NCI-H774 (cell line): ENCODE results near the gene SENP1.
"Not testable (repeated sequence)": the region's sequence is repeated elsewhere in the genome, so short reads cannot be mapped to it uniquely, and the experiment has no call there.

Experiments
- DNase-seq: peaks from one replicate; lab custom pipeline; 2025; lab: John Stamatoyannopoulos, UW

Gene SENP1

DNA sequence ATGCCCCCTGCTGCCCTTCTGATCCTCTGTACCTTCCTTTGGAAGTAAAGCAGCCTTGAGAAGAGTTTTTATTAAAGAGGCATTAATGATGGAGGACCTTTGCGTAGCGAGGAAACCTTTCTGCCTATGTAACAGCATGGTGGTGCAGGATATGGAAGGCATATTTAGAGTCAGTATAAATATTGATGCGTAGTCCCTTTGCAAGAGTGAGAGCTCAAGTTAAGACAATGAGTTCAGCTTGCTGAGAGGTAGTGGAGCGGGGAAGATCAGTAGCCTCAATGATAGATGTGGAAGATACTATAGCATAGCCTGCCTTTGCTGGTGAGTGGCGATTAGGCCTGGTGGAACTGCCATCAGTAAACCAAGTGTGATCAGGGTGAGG lies 5.4 kb upstream of the SENP1 start:
- not testable (repeated sequence) for DNase-seq

DNA sequence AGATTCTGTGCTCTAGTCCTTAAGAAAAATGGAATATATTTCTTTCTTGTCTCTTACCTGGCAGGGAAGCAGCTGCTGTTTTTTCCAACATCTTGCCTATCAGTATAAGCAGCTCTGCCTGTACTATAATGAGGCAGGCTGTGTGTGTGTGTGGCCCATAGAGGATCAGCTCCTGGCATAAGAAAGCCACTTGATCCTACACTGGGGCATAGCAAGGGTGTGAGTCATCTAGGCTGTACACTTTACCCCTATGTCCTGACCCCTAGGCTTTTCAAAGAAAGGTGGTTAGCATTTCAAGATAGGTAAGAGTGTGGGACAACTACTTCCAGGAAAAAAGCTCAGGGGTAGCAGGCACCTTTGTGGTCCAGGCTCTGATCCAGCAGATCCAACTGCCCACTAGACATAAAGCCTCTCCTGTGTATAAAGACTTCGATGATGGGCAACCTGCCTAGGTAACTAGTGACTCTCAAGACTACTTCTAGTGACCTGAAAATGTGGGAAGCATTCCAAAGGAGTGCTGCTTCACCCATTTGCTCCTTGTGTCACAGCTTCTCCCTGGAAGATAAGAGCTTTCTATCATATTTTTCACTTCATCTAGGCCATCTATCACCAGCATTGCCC lies 4.9 kb upstream of the SENP1 start:
- no peak for DNase-seq

DNA sequence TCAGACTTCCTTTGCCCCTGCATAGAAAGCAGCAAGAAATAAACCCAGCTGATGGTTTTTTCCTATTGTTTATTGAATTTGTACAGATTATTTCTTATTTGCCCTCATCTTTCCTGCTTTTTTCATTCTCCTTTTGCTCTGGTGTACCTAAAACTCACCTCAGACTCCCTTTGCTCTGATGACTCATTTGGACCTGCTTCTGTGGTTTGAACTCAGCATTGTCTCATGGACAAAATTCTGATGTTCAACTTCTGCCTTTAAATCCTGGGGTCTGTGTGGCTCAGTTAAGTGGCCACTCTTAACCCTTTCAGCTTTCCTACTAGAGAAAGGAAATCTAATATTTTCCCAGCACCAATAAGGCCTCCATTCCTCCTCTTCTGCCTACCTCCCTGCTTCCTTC lies 3.5 kb upstream of the SENP1 start:
- DNase-seq = no peak

DNA sequence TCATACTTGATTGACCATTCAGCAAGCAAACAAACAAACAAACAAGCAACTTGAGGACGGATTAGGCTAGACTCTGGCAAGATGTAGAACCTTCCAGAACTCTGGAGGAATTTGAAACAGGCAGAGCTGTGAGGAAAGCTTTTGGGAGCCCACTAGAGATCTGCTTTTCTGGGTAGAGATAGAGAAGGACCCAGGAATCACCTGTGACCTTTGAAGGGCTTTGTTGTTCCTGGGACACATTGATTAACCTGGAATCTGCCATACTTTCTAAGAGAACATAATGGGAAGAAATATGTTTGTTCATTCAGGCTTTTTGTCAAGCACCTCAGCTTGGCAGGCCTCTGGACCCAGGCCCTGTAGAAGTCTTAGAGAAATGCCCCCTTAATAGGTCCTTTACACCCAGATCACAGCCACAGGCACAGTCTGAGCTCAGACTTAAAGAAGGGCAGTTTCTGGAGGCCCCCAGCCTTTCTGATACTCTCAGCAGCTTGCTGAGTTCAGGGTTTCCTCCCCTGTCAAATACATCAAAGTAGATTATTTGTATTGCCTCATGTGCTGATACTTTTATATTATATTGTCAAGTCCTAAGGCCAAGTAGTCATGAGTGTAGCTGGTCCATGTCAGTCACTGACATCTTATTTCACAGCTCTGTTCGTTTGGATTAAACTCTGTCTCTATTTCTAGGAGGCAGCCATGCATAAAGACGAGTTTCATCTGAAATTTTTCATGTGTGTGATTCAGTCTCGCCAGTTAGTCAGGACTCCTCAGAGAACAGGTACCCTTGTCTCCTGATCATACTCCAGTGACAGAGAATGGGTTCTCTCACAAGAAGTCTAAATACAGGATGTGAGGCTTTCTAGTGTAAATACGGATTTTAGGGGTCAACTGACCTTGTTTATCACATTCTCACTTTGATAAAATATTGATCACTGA lies 1.1 kb upstream of the SENP1 start:
- DNase-seq = no peak

DNA sequence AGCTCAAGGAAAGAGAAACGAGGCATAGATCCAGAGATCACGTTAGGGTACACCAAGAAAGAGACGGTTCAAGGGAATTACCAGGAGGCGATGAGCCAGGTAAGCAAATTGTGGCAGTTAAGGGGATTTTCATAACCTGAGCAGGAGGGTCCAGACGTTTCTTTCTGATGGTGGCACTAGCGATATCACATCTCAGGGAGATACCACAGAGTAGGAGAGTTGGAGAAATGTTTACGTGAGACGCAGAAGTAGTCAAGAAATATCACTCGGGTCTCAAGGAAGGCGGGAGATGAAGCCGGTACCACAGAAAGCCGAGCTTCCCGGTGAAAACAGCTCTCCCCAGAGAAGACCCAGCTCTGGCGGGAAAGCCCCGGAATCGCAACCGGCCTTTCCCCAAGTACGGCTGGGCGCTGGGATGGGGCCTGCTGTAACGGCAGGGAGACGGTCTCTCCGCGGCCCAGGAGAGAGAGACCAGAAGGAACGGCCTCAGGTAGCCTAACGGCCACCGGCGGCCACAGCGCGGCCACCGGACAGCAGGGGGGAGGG lies 485 bp downstream of the SENP1 start:
- no peak for DNase-seq

DNA sequence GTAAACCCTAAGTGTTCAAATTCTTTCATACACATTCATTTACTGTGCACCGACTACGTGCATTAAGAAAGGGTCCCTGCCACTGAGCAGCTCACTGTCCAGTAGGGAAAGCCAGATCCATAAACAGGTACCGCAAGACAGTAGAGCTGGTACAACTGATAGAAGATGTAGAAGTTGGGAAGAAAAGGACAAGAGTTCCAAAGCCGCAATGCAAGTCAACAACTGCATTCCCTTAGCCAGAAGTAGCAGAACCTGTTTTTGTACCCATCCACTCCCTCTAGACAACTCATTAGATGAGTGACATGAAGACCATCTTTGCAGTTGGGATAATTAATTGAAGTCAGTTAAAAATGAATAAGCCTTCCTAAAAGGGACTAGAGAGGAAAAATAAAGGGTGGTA lies 1.3 kb downstream of the SENP1 start:
- no peak for DNase-seq

DNA sequence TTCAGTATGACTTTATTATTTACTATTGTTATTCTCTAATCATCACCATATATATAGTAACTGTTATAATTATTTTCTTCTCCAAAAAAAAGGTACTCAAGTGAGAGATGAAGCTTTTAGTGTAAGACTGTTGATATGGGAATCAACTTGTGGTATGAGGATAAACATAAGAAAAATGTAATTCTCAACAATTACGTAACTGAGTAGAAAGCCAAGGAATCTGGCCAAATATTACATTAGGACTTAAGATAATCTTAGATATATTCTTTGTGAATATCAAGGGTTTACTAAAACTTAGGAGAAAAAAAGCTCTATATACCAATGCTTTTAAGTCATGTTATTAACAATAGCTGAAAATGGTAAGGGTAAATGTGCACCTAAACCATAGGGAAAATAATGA lies 13.3 kb downstream of the SENP1 start:
- DNase-seq = no peak

DNA sequence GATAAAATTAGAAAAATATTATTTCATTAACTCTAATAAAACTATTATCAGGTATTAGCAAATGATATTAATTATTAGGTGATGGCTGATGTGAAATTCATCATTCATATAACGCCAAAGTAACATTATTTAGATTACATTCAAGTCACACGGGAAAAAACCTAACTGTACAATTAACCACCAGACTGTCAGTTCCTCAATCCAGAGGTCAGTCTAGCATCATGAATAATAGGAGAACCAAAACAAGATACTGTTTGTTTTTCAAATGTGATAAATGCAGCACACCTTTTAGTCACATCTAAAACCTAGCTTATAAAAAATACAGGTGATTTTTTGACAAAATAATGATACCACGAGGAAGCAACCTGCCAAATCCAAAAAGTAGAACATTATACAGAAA lies 19.6 kb downstream of the SENP1 start:
- DNase-seq = no peak

DNA sequence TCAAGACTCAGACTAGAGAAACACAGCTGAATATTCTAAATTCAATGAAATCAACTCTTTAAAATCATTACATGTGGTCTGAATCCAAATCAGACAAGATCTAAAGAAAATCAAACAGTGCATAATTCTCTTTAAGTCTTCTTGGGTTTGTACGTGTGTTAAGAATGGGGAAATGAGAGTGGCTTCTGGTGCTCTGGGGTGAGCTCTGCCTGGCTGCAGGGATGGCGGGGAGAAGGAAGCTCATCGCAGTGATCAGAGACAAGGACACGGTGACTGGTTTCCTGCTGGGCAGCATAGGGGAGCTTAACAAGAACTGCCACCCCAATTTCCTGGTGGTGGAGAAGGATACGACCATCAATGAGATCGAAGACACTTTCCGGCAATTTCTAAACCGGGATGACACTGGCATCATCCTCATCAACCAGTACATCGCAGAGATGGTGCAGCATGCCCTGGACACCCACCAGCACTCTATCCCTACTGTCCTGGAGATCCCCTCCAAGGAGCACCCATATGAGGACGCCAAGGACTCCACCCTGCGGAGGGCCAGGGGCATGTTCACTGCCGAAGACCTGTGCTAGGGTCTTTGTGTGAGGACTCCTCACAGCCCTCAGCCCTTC lies 20.9 kb downstream of the SENP1 start:
- DNase-seq = no peak

DNA sequence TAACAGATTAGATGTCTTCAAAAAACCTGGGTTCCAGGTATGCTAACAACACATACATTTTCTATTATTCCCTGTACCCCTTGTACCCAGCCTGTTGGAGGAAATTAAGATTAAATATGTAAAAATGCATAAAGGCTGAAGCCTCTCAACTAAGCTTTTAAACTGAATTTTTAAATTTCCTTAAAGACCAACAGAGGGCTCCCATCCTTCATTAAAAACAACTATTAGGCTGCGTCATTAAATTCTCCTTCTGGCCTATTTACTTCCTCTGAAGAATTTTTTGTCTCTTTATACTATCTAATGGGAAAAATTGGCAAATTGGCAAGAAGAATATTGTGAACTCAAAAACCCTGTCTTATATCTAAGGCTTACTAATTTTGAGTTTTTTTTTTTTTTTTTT lies 21.8 kb downstream of the SENP1 start:
- DNase-seq = no peak

DNA sequence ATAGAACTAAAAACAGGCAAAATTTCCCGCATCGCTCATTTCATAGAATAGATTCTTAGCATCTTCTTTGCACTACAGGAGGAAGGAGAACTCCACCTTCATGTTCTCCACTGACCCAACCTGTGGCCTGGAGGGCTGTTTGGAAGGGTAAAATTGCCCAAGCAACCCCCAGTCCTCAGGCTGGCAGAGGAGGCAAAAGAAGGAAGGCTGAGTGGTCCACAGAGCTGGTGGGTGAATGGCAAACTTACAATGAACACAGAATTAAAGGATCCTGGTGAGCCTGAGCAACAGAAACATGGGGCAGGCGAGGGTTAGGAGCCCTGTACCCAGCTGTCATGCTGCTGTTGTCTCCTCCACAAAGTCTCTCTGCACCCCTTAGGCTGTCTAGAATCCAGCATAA lies 25.1 kb downstream of the SENP1 start:
- DNase-seq = no peak

DNA sequence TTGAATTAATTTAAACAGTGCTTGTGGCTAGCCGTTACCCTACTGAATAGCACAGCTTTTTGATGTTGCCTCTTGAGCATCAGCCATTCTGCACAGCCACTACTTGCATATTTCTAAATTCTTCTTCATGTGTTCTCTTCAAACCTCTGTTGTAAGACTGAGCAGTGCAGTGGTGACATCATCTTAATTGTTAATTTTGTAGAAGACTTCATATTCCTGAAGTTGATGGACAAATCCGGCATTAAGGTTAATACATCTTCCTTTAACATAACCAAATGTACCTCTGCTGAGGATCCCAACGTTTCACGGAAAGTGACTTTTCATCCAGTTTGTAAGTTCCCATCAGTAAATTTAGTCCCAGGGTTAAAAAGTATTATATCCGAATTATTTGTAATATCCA lies 25.6 kb downstream of the SENP1 start:
- DNase-seq = no peak

DNA sequence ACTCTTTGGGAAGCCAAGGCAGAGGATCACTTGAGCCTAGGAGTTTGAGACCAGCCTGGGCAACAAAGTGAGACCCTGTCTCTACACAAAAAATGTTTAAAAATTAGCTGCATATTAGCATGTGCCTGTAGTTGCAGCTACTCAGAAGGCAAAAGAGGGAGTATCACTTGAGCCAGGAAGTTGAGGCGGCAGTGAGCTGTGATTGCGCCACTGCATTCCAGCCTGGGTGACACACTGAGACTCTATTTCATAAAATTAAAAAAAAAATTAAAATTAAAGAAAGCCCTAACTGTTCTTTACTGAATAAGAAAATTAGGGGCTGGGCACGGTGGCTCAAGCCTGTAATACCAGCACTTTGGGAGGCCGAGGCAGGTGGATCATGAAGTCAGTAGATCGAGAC lies 27.0 kb downstream of the SENP1 start:
- no peak for DNase-seq

DNA sequence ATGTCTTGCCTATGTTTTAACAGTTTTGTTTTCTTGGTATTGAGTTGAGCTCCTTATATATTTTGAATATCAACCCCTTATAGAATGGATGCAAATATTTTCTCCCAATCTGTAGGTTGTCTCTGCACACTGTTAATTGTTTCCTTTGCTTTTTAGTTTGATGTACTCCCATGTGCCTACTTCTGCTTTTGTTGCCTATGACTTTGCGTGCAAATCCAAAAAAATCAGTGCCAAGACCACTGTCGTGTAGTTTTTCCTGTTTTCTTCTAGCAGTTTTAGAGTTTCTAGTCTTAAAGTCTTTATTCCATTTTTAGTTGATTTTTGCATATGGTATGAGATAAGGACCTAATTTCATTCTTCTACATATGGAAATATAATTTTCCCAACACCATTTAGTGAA lies 28.8 kb downstream of the SENP1 start:
- no peak for DNase-seq

DNA sequence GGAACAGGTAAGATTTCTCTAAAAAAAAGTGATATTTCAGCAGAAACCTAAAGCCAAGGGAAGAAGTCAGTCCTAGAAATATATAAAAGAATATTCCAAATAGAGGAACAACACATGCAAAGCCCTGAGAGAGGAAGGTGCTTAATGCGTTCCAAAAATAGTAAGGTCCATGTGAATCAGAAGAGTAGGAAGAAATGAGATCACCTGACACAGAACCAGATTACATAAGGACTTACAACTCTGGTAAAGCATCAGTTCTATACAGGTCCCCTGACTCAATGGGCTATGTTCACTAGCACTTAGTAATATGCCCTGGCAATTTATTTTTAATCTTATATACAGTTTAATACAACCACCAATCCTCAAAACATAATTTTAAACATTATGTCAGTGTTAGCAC lies 30.0 kb downstream of the SENP1 start:
- no peak for DNase-seq

DNA sequence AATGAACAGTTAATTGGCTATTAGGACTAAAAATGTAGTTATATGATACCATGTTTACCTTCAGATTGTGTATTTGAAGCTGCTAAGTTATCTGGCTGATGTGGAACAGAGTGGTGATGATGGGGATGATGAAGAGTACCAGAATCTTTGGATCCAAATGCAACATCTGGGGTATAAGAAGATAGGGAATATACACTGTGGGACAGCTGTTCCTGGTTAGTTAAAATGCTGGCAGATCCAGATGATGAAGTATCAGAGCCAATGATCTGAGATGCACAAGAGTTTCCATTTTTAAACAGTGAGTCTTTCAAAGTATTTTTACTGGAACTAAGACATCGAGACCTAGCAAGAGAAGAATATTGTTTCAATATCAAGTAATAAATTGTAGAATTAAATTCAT lies 31.6 kb downstream of the SENP1 start:
- DNase-seq = no peak

DNA sequence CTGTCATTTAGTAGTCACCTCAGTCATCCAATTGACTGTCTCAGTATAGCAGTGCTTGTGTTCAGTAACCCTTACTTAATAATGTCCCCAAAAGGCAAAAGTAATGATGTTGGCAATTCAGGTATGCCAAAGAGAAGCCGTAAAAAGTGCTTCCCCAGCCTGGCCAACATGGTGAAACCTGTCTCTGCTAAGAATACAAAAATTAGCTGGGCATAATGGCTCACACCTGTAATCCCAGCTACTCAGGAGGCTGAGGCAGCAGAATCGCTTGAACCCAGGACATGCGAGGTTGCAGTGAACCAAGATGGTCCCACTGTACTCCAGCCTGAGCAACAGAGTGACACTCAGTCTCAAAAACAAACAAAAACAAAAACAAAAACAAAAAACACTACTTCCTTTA lies 33.6 kb downstream of the SENP1 start:
- no peak for DNase-seq

DNA sequence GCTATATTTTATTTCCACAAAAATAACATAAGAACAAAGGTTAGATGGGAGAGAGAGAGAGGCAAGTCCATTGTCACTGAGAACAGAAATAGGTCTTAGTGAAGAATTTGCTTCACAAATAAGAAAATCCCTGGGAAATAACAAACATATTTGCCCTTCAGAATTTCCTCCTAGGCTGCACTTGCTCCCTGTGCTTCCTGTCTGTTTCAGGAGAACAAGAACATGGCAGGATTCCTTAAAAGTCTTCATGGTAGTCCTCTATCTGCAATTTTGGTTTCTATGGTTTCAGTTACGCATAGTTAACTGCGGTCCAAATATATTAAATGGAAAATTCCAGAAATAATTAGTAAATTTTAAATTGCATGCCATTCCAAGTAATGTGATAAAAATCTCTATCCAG lies 34.1 kb downstream of the SENP1 start:
- DNase-seq = no peak

DNA sequence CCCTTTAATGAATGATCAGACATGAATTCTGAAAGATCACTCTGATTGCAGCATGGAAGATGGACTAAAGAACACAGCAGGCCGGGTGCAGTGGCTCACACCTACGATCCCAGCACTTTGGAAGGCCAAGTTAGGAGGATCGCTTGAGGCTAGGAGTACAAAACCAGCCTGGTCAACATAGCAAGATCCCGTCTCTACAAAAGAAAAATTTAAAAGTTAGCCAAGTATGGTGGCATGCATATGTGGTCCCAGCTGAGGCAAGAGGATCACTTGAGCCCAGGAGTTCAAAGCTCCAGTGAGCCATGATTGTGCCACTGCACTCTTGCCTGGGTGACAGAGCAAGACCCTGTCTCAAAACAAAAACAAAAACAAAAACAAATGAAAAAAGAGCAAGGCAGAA lies 35.1 kb downstream of the SENP1 start:
- DNase-seq = no peak

DNA sequence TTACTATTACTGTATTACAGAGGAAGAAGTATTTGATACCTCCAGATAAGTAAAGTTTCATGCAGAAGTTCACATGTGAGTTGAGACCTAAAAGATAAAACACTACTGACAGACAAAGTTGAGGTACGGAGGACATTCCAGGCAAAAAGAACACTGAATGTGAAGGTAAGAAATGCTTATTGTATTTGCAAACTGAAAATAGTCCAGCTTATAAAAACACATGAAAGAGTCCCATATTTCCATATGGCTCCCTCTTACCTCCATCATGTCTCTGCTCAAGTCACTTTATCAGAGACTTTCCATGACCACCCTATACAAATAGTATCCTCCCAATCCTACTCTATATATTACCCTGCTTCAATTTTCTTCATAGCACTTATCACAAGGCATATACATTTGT lies 35.8 kb downstream of the SENP1 start:
- DNase-seq = no peak

DNA sequence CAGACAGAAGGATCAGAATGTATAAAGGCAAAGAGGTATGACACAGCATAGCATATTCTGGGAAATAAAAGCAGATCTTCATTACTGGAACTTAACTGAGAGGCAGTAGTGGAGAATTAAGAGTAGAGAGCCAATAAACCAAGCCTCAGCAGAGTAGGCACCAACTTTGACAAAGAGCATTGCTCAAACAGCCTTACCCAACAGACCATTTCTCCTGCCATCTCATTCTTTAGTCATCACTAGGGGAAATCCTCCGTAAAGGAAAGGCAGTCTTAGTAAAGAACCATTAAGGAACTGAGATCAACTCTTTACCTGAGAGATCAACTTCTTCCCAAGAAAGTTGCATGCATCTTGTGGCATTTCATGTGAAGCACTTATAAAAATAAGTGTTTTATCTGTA lies 36.6 kb downstream of the SENP1 start:
- DNase-seq = no peak

DNA sequence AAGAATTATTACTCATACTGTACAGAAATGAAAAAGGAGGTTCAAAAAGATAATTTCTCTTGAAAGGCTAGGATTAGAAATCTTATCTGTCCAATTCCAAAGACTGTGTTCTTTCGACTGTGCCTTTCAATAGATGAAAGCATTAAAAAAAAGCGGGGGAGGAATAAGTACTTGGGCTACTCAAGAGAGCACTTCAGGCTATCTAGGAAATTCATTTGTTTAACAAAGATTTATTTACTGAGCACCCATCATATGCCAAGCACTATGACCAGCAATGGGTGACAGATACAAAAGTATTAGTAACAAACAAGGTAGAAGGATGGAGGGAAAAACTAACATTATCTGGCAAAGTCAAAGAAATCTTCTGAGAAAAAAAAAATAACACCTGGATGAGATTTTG lies 37.4 kb downstream of the SENP1 start:
- no peak for DNase-seq
